Measurements from ENCODE around the gene PPP2R3B.

GRCh38 chrX:421646-422391, 35.1 kb upstream of the PPP2R3B start:
- TF ChIP-seq POLR2A (IDR thresholded peaks at IDR 0.05; ENCODE audit: extremely low read depth, insufficient read length): no peak
- TF ChIP-seq CTCF (IDR thresholded peaks at IDR 0.05; ENCODE audit: low read depth, low read length): no peak
- TF ChIP-seq MYC (IDR thresholded peaks at IDR 0.05; ENCODE audit: low read depth, low read length): no peak

All from NB4 (cell line).